ENCODE results near the gene PHF10.
"Not testable (repeated sequence)": the region's sequence is repeated elsewhere in the genome, so short reads cannot be mapped to it uniquely, and the experiment has no call there.

PHF10 gene

DNA sequence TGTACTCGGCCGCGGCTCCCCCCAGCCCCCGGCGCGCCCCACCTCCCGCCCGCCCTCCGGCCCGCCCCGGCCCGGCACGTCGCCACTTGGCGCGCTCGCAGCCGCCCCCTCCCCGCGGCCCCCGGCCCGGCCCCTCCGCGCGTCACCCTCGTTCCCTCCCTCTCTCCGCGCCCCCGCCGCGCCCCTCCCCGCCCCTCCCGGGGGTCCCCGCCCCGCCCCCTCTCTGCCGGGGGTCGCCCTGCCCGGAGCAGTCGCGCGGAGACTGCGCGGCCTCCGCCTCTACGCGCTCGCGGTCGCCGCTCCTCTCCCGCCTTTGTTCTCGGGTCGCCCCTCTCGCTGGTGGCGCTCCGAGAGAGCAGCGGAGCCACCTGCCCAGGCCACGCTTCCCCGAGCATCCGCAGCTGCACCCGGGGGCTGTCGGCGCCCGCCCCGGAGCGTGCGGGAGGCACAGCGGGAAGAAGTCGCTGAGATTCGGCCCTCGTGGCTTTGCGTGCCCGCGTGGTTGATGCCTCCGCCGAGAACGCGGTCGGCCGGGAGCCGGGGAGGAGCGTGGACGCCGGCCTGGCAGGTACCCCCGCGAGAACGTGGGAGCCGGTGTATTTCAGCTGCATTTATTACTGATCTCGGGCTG lies at the start of gene PHF10:
PHF10 (minus strand) TSS at position 7 of the 631 bp plus-strand sequence. CDS start 569 bp downstream, outside the sequence.
- DNase-seq (ENCODE audit: low read depth in 3 of 3): peak; percentile 53 to 71 (median 66)

- no peak for DNase-seq (ENCODE audit: low read depth in 3 of 3)
These were observed 42.8 kb upstream of the PHF10 start for GRCh38 chr6:169766921-169767736.

DNA sequence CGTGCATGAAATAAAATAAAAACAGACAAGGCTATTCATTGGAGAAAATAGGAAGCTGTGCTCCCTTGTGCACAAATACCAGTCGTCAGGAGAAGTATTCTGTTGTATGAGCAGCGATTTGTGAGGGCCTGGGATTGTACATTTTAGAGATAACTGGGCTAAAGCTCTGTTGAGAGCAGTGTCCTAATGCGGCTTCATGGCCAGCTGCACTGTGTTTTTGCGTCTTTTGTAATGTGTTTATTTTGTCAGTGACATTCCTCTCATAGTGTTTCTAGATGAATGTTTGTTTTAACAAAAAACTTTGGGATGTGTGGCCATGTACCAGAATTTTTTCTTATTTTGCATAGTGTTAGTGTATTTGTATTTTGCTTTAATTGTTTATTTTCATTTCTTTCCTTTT lies 41.9 kb upstream of the PHF10 start:
- DNase-seq (ENCODE audit: low read depth in 3 of 3): no peak

GRCh38 chr6:169765789-169766188 lies 41.5 kb upstream of the PHF10 start:
- not testable (repeated sequence) for DNase-seq (ENCODE audit: low read depth in 3 of 3)

DNA sequence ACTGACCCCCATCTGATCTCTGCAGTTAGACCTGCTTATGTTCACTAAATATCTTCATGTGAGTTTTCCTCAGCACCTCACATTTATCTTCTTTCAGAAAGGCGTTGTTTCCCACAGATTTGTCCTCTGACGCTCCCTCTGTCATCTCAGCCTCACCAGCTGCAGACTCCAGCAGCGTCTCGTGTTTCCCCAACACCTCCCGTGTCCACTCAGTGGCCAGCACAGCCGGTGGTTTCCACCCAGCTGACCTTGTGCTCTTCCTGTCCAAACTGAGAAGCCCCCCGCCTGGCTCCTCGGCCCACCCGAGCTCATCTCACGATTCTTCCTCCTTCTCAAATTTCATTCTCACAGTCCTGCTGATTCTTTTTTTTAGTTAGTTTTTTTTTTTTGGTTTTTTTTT lies 39.6 kb upstream of the PHF10 start:
- DNase-seq (ENCODE audit: low read depth in 3 of 3): no peak

- DNase-seq (ENCODE audit: low read depth in 3 of 3): no peak
These were observed 39.0 kb upstream of the PHF10 start for GRCh38 chr6:169763308-169763707.

GRCh38 chr6:169755162-169755561 lies 30.9 kb upstream of the PHF10 start:
- DNase-seq (ENCODE audit: low read depth in 3 of 3): no peak

GRCh38 chr6:169752074-169752623 lies 27.8 kb upstream of the PHF10 start:
- no peak for DNase-seq (ENCODE audit: low read depth in 3 of 3)

GRCh38 chr6:169751242-169752073 lies 27.2 kb upstream of the PHF10 start, which contains the start of the genes DYNLT2 and ERMARD:
DYNLT2 (minus strand) TSS chr6:169751572; CDS start chr6:169751458, 114 bp downstream.
ERMARD (plus strand) TSS chr6:169751622; CDS start chr6:169751658, 36 bp downstream.
- DNase-seq (ENCODE audit: low read depth in 3 of 3): peak; percentile 84 to 90 (median 86)

DNA sequence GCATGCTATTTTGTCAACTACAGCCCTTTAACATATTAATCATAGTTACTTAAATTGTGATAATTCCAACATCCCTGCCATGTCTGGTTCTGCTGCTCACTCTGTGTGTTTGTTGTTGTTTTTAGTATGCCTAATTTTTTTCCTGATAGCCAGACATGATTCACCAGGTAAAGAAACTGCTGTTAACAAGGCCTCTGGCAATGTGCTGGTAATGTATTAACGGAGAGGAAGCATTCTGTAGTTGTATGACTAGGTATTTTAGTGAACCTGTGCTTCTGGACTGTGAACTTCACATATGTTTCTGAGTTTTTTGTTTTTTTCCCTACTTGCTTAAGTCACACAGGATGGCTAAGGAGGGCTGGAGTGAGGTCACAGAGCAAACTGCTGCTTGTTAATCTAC lies 22.3 kb upstream of the PHF10 start:
- DNase-seq (ENCODE audit: low read depth in 3 of 3): no peak

- no peak for DNase-seq (ENCODE audit: low read depth in 3 of 3)
These were observed 21.1 kb upstream of the PHF10 start for GRCh38 chr6:169745405-169745804.

- DNase-seq (ENCODE audit: low read depth in 3 of 3): no peak
These were observed 17.0 kb upstream of the PHF10 start for GRCh38 chr6:169741344-169741743.

- no peak for DNase-seq (ENCODE audit: low read depth in 3 of 3)
These were observed 14.8 kb upstream of the PHF10 start for GRCh38 chr6:169738976-169739529.

- DNase-seq (ENCODE audit: low read depth in 3 of 3): no peak
These were observed 14.1 kb upstream of the PHF10 start for GRCh38 chr6:169738204-169738975.

DNA sequence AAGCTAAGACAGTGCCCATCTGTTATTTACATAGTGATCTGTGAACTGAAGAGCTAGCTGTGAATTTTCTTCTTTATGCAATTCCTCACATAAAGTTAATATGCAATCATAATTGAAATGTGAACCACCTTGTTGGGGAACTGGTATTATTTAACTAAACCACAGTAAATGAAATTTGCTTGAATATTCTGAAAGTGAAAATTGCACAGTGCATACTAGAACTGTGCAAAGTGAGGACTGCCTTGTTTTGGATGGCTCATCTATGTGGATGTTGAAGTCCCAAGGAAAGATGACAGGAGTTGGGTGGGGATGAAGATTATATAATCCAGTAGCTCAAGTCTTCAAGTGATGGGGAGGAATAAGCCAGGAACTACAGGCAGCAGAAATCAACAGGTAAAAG lies 5.7 kb upstream of the PHF10 start:
- DNase-seq (ENCODE audit: low read depth in 3 of 3): no peak

GRCh38 chr6:169726963-169727362 lies 2.7 kb upstream of the PHF10 start:
- DNase-seq (ENCODE audit: low read depth in 3 of 3): no peak

- no peak for DNase-seq (ENCODE audit: low read depth in 3 of 3)
These were observed 1.7 kb upstream of the PHF10 start for GRCh38 chr6:169726049-169726400.

DNA sequence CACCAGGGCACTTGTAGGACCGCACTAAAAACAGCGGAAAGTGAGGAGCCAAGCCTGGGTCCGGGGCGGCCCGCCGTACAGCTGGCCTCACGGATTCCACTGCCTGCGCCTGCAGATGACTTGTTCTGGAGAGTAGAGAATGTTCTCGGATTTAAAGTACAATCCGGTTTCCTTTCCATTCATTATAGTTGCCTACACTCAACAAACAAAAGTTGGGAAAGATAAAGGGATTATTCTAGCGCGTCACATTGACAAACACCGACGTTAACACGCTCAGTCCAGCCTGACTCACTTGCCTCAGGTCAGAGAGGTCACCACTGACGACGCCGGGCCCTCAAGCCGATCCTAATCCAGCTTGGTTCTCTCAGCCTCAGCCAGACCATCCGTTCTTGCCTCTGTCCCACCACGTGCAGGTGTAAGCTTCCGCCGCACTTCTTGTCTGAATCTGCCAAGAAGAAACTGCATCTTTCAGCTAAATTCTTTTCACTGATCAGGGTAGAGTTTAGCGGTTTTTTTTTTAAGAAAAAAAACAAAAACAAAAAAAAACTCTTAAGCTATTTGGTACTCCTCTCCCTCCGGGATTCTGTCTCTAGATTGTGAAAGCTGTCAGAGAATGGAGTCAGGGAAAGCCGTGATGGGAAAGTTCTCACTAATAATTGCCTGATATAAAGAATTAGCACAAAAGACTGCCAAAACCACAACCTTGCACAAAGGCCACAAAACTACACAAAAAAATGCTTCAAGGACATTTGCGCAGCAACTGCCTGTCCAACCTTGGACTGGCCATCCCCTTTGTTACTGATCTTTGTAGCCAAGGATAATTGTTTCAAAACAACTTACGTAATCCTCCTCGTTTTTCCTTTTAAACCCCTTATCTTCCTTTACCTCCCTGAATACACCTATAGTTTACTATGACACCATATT lies 1.1 kb upstream of the PHF10 start:
- DNase-seq (ENCODE audit: low read depth in 3 of 3): peak in 1 of 3 experiments; percentile 13

DNA sequence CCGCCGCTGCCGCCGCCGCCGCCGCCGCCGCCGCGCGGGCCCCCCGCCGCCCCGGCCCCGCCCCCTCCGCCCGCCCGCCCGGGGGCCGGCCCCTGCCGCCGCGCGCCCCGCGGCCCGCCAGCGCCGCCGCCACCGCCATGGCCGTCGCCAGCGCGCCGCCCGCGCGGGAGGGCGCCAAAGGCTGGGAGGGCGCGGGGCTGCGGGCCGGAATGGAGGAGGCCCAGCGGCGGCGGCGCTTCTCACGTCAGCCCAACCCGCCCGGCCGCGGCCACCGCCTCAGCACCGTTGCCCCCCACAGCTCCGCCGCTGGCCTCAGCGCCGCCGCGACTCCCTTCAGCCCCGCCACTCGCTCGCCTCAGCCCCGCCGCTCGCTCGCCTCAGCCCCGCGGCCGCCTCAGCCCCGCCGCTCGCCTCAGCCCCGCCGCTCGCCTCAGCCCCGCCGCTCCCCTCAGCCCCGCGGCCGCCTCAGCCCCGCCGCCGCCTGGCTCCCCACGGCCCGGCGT lies 258 bp downstream of the PHF10 start:
- peak; percentile 9 to 35 (median 14) for DNase-seq (ENCODE audit: low read depth in 3 of 3)

Data from stimulated activated CD4-positive, alpha-beta T cell treated with anti-CD3 and anti-CD28 coated beads, TNF-alpha, amount 100 ng/mL, for 4 hours (primary cell).